GM19239 (cell line): Measurements from ENCODE around the gene TPGS2.
"Not testable (repeated sequence)": the region's sequence is repeated elsewhere in the genome, so short reads cannot be mapped to it uniquely, and the experiment has no call there.

Experiments
- DNase-seq: peaks from one replicate; pipeline ENCODE4 v3.0.0; 2011; ENCODE audit warnings: low spot score; ENCODE audit not compliant: insufficient read length
- FAIRE-seq: peaks from 2 replicates; lab custom pipeline; 2011; peaks lifted over from hg19 to GRCh38; lab: Jason Lieb, UNC

Gene TPGS2

GRCh38 chr18:36782710-36783109 is 46.1 kb downstream of the TPGS2 start:
- DNase-seq (no peak), FAIRE-seq (no peak)

- FAIRE-seq = no peak
- DNase-seq = no peak
These were observed 48.1 kb downstream of the TPGS2 start for GRCh38 chr18:36780748-36781147.

GRCh38 chr18:36777566-36777965 is 51.2 kb downstream of the TPGS2 start:
- no peak for DNase-seq
- FAIRE-seq = no peak

GRCh38 chr18:36776650-36777049 is 52.2 kb downstream of the TPGS2 start:
- no peak for DNase-seq
- FAIRE-seq = no peak

- DNase-seq (no peak), FAIRE-seq (no peak)
These were observed 53.4 kb downstream of the TPGS2 start for GRCh38 chr18:36775396-36775795.

GRCh38 chr18:36772241-36772723 is 56.5 kb downstream of the TPGS2 start:
- FAIRE-seq = no peak
- DNase-seq = no peak

GRCh38 chr18:36771245-36771644 is 57.6 kb downstream of the TPGS2 start:
- no peak for FAIRE-seq
- DNase-seq = no peak

- peak; percentile 45 for FAIRE-seq
- no peak for DNase-seq
These were observed 58.4 kb downstream of the TPGS2 start for GRCh38 chr18:36770315-36770946.

- no peak for DNase-seq
- FAIRE-seq = no peak
These were observed 59.0 kb downstream of the TPGS2 start for GRCh38 chr18:36769611-36770314.

GRCh38 chr18:36769172-36769571 is 59.6 kb downstream of the TPGS2 start:
- DNase-seq = no peak
- FAIRE-seq = no peak

- no peak for DNase-seq
- FAIRE-seq = no peak
These were observed 62.0 kb downstream of the TPGS2 start for GRCh38 chr18:36766836-36767235.

GRCh38 chr18:36762965-36763364 is 65.8 kb downstream of the TPGS2 start:
- not testable (repeated sequence) for DNase-seq, FAIRE-seq

- no peak for FAIRE-seq
- no peak for DNase-seq
These were observed 66.7 kb downstream of the TPGS2 start for GRCh38 chr18:36762074-36762473.

GRCh38 chr18:36761186-36761698 is 67.6 kb downstream of the TPGS2 start:
- no peak for DNase-seq
- FAIRE-seq = no peak

GRCh38 chr18:36760598-36760997 is 68.2 kb downstream of the TPGS2 start:
- DNase-seq (no peak), FAIRE-seq (no peak)

GRCh38 chr18:36759167-36759776 is 69.5 kb downstream of the TPGS2 start:
- DNase-seq (no peak), FAIRE-seq (no peak)

GRCh38 chr18:36758623-36759022 is 70.2 kb downstream of the TPGS2 start:
- DNase-seq (no peak), FAIRE-seq (no peak)

GRCh38 chr18:36757991-36758390 is 70.8 kb downstream of the TPGS2 start:
- FAIRE-seq (no peak), DNase-seq (no peak)

- DNase-seq (no peak), FAIRE-seq (no peak)
These were observed 71.7 kb downstream of the TPGS2 start for GRCh38 chr18:36757081-36757480.

GRCh38 chr18:36756242-36756641 is 72.6 kb downstream of the TPGS2 start:
- no peak for FAIRE-seq

More at GRCh38 chr18:36756242-36756641, 72.6 kb downstream of the TPGS2 start:
- no peak for DNase-seq
